Anterior cingulate cortex (tissue), 58 donors: ENCODE data around the gene CAMK2A.

ENCODE experiments used
- DNase-seq, 58 donors: peaks; one replicate each; lab custom pipeline; 2025; lab: John Stamatoyannopoulos, UW

Gene CAMK2A

DNA sequence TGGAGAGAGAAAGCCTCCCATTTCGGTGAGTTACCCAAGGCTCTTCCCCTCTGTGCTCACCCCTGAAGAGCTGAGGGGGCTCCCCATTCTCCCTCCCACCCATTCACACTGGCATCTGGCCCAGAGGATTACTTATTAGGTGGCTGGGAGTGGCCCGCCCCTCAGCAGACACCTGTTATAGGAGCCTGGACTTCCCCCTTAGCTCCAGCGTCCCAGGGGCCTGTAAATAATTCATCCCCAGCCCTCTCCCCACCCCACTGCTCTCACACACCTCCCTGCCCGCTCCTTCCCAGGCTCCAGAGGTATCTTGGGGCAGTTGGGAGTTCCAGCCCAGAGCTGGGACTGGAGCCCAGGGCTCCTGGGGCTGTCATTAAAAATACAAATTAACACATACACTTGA is 111.3 kb downstream of the CAMK2A start:
- DNase-seq = no peak

DNA sequence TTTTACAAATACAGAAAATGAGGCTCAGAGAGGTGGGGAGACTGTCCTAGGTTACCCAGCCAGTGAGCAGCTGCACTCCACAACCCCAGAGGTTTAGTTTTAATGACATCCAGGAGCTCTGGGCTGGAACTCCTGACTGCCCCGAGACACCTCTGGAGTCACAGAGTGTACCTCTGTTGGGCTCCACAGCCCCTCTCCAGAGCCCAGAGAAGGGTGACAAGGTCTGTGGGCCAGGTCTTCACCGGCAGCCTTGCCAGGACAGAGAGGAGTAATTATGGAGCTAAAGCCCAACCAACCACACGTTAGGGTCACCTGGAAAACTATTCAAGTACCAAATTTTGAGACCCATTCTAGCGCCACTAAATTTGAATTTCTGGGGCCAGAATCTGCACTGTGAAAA is 111.9 kb downstream of the CAMK2A start:
- DNase-seq = no peak

DNA sequence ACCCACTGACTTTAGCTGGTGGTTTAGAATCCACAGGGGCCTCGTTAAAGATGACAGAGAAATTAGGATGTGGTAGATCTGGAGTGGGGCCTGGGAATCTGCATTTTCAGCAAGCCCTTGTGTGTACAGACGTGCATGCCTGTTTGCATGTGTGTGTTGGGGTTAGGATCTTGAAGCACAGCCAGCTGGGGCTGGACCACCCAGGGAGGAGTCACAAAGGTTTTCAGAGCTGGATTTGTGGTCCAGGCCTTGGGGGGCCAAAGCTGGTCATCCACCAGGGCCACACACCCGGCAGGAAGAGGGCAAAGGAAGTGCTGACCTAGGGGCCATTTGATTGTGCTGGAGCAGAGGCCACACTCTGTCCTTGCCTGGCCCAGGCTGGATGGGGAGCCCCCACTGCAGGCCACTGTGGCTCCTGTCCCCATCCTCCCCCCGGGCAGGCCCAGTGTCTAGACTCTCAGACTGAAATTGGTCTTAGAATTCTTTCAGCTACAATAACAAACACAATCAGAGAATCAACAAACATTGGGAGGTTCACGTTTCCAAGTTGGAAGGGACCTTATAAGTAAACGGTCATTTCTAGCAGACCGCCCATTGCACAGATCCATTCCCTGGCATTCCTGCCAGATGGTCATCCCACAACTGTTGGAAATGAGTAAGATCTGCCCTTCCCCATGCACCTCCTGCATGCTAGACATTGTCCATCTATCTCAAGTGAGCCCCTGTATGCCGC is 112.7 kb downstream of the CAMK2A start:
- no peak for DNase-seq

DNA sequence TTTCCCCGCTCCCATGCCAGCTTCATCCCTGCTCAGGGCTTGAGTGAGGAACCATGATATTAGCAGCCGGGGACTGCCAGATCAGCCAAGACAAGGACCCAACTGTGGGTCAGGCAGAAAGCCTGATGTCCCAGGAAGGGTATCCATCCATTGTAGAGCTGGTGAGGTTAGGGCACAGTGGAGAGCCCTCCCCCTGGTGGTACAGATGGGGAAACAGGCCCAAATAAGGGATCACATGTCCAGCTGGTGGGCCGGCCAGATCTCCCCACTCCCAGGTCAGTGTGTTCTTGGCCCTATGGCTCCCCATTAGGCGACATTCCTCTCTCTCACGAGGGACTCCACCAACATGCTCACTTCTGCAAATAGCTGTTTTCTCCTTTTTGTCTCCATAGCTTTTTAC is 114.0 kb downstream of the CAMK2A start:
- no peak for DNase-seq

DNA sequence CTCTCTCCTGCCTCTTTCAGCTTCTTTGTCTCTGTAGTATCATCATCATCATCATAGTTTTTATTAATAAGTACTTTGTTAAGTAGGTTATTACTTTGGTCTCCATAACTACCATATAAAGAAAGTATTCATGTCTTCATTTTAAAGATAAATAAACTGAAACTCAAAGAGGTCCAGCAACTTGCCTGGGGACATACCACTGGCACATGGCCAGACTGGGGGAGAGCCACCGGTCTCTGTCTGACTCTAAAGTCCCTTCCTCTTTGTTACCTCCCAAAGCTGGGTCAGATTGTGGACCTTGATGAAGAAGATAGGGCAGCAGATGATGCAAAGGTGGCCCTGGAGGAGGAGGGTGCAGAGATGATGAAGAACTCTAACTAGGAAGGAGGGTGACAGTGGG is 114.5 kb downstream of the CAMK2A start:
- DNase-seq = no peak

DNA sequence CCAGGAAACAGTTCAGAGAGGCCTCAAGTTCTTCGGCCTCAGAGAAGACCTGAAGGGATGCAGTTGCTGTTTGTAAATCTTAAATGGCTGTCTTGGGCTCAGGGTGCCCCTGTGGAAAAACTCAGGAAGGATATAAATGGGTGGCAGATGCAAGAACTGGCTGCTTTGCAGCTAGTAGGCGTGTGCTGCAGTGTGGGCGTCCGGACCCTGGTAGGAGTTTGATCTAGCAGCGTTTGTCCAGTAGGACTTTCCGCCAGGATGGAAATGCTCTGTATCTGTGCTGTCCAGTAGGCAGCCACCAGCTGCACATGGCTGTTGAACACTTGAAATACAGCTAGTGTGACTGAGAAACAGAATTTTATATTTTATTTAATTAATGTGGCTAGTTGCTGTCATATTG is 115.3 kb downstream of the CAMK2A start:
- DNase-seq = peak in 7 of 58 donors; percentile 17 to 58 (median 27)

DNA sequence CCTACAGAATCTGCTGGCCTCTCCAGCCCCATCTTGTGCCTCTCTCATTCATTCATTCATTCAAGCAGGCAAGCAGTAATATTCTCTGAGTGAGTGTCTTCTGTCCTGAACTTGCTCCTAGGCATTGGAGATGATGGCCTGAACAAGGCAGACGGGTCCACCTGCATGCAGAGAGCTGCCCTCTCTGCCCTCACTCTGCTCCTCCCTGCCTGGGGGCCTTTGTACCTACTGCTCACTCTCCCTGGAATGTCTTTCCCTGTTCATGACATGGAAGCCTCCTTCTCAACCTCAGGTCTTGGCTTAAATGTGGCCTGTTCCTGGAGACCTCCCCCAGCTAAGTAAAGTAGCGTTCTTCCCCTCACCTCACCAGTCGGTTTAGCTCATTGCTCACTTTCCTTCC is 116.4 kb downstream of the CAMK2A start:
- DNase-seq = no peak

DNA sequence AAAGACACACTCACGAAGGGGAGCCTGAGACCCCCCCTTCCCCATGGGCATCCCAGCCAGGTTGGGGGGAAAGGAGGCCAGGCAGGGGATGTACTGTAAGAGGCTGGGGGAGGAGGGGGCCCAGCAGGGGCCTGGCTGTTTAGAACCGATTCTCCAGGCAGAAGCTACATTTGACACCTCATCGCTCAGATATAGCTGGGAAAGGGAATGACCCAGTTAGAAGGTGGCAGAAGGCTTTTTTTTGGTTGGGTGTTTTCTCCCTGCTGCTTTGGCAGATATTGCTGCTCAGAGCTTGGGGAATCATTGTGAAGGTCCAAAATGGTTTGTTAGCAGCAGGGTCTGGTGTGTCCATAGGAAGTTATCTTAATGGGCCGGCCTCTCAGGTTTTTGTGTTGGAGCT is 117.0 kb downstream of the CAMK2A start:
- peak in 1 of 58 donors; percentile 50 for DNase-seq

DNA sequence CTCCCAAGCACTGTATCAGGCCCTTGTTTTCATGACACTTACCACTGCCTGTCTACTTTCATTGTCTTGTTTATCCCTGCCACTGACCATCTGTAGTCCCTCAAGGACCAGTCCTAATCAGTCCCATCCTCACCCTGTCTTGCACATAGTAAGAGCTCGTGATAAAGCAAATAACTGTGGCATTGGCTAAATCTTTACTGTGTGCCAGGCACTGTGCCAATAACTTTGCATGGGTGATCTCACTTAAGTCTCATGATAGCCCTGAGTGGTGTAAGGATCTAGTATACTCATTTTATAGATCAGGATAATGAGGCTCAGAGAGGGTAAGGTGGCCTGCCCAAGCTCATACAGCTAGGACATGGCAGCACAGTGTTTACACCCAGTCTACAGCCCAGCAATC is 117.4 kb downstream of the CAMK2A start:
- DNase-seq = no peak
